ENCODE measurements around the gene TNFAIP3.

Gene TNFAIP3

DNA sequence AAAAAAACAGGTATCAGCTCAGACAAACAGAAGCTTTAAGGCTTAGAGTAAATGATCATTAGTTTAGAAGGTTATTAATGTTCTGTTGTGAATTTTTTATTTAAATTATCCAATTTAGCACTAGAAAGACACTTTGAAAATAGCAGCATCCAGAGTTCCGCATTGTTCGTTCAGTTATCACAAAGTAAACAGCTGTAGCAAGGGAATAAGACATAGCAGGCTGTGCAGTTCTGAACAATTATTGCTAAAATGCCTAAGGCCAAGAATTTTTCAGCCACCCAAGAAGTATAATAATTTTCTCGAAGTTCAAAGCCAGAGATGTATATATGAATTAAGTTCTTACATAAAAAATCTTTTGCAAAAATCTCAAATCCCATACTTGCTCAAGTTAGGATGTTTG, 8.0 kb upstream of the TNFAIP3 start:
- peaks cover 19% of the 10 kb centered on the region for H3K4me1 ChIP-seq (ENCODE audit: insufficient read depth, low read length)
- H3K79me2 ChIP-seq (ENCODE audit: insufficient read depth, low read length): peaks cover 30% of the 10 kb centered on the region
- H3K27me3 ChIP-seq (ENCODE audit: insufficient read depth, low read length, poor library complexity): no peaks in the 10 kb centered on the region
- H3K27ac ChIP-seq (ENCODE audit: low read length): no peak overlapping the region
- H3K36me3 ChIP-seq (ENCODE audit: insufficient read depth, low read length): peaks cover 50% of the 10 kb centered on the region
- no peaks in the 10 kb centered on the region for H4K20me1 ChIP-seq (ENCODE audit: insufficient read depth, low read length)
- H3K9ac ChIP-seq (ENCODE audit: low read depth, low read length): no peak overlapping the region
- no peak overlapping the region for H3K4me2 ChIP-seq (ENCODE audit: insufficient read depth, low read length)
- TF ChIP-seq, protein P1, sequence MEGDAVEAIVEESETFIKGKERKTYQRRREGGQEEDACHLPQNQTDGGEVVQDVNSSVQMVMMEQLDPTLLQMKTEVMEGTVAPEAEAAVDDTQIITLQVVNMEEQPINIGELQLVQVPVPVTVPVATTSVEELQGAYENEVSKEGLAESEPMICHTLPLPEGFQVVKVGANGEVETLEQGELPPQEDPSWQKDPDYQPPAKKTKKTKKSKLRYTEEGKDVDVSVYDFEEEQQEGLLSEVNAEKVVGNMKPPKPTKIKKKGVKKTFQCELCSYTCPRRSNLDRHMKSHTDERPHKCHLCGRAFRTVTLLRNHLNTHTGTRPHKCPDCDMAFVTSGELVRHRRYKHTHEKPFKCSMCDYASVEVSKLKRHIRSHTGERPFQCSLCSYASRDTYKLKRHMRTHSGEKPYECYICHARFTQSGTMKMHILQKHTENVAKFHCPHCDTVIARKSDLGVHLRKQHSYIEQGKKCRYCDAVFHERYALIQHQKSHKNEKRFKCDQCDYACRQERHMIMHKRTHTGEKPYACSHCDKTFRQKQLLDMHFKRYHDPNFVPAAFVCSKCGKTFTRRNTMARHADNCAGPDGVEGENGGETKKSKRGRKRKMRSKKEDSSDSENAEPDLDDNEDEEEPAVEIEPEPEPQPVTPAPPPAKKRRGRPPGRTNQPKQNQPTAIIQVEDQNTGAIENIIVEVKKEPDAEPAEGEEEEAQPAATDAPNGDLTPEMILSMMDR (IDR thresholded peaks at IDR 0.05; ENCODE audit: borderline replicate concordance, extremely low read depth, low read length, poor library complexity, severe bottlenecking): no peak
- TF ChIP-seq EZH2 (IDR thresholded peaks at IDR 0.05; ENCODE audit: borderline replicate concordance, low read depth, low read length, severe bottlenecking): no peak
- DNase-seq: no peak
- no peak for ATAC-seq (ENCODE audit: insufficient read depth, low read depth)
- no peak overlapping the region for H3K4me3 ChIP-seq (ENCODE audit: low read depth in 1 of 2, low read length in 2 of 2)
- no peaks in the 10 kb centered on the region for H3K9me3 ChIP-seq (ENCODE audit: insufficient read depth, low read length, severe bottlenecking)
- no peak overlapping the region for H2AFZ ChIP-seq (ENCODE audit: low read depth, low read length)

DNA sequence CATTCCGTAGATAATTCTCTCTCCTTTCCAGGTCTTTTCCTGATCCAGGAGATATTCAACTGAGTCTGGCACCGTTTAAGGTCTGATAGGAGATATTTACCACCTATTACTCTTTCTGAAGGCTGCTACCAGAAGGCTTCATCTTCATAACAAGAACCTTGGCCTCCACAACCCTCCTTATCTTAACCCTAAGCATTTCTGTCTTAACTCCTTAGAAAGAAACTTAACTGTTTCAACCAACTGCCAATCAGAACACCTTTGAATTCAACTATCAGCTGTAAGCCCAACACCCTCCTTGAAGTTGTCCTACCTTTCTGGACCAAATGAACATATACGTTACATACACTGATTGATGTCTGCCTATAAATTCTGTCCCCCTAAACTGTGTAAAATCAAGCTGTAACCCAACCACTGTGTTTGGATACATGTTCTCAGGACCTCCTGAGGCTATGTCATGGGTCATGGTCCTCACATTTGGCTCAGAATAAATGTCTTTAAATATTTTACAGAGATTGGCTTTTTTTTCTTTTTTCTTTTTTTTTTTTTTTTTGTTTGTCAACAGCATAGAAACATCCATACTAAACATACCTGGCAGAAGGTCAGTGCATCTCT, 6.6 kb upstream of the TNFAIP3 start:
- peaks cover 43% of the 10 kb centered on the region for H3K79me2 ChIP-seq (ENCODE audit: insufficient read depth, low read length)
- ATAC-seq (ENCODE audit: insufficient read depth, low read depth) (no peak), DNase-seq (no peak)
- no peak for TF ChIP-seq EZH2 (IDR thresholded peaks at IDR 0.05; ENCODE audit: borderline replicate concordance, low read depth, low read length, severe bottlenecking)
- TF ChIP-seq, protein P1 (IDR thresholded peaks at IDR 0.05; ENCODE audit: borderline replicate concordance, extremely low read depth, low read length, poor library complexity, severe bottlenecking): no peak
- no peak overlapping the region for H2AFZ ChIP-seq (ENCODE audit: low read depth, low read length)
- no peak overlapping the region for H3K9ac ChIP-seq (ENCODE audit: low read depth, low read length)
- H3K27me3 ChIP-seq (ENCODE audit: insufficient read depth, low read length, poor library complexity): no peaks in the 10 kb centered on the region
- H3K9me3 ChIP-seq (ENCODE audit: insufficient read depth, low read length, severe bottlenecking): no peaks in the 10 kb centered on the region
- no peak overlapping the region for H3K27ac ChIP-seq (ENCODE audit: low read length)
- H4K20me1 ChIP-seq (ENCODE audit: insufficient read depth, low read length): 0 out of 2 replicates have a peak, but pooled peaks cover 4% of the 10 kb centered on the region
- no peak overlapping the region for H3K4me2 ChIP-seq (ENCODE audit: insufficient read depth, low read length)
- H3K4me1 ChIP-seq (ENCODE audit: insufficient read depth, low read length): peaks cover 33% of the 10 kb centered on the region
- no peak overlapping the region for H3K4me3 ChIP-seq (ENCODE audit: low read depth in 1 of 2, low read length in 2 of 2)
- H3K36me3 ChIP-seq (ENCODE audit: insufficient read depth, low read length): peaks cover 62% of the 10 kb centered on the region

DNA sequence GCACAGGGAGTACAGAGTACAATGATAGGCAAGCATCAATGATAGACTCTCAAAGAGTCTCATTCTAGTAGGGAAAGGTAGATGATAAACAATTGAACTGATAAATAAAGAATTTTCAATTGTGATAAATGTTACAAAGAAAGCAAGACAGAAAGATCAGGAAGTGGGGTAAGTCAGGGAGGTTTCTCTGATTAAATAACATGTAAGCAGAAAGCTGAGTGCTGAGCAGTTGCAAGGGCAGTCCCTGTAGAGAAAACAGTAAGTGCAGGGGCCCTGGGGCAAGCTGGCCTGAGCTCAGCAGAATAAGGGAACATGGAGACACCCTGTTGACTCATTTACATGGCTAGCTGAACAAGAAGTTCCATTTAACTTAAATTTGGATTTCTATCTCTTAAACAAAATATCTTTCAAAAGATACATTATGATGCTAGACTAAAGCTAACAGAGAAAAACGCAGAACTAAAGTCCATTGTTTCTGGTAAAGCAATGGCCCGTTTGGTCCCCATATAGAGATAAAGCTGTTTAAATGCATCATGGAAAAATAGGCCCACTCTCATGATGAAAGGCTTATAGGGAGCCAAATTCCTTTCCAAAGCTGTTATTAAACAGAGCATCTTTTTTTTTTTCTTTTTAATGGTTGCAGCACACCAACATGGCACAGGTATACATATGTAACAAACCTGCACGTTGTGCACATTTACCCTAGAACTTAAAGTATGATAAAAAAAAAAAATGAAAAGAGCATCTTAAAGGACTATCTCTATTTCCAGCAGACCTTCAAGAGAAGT, 5.3 kb upstream of the TNFAIP3 start:
- Histone ChIP-seq H3K27ac (ENCODE audit: low read length) (no peak overlapping the region), H3K4me1 (ENCODE audit: insufficient read depth, low read length) (peaks cover 42% of the 10 kb centered on the region), H3K36me3 (ENCODE audit: insufficient read depth, low read length) (peaks cover 56% of the 10 kb centered on the region), H3K9me3 (ENCODE audit: insufficient read depth, low read length, severe bottlenecking) (no peaks in the 10 kb centered on the region), H3K4me2 (ENCODE audit: insufficient read depth, low read length) (peak overlapping the region; percentile 31; the same call in 1 of the 2 replicates), H4K20me1 (ENCODE audit: insufficient read depth, low read length) (0 out of 2 replicates have a peak, but pooled peaks cover 4% of the 10 kb centered on the region), H3K79me2 (ENCODE audit: insufficient read depth, low read length) (peaks cover 56% of the 10 kb centered on the region), H2AFZ (ENCODE audit: low read depth, low read length) (no peak overlapping the region), H3K27me3 (ENCODE audit: insufficient read depth, low read length, poor library complexity) (no peaks in the 10 kb centered on the region), H3K4me3 (ENCODE audit: low read depth in 1 of 2, low read length in 2 of 2) (no peak overlapping the region), H3K9ac (ENCODE audit: low read depth, low read length) (no peak overlapping the region)
- ATAC-seq (ENCODE audit: insufficient read depth, low read depth) (no peak), DNase-seq (no peak)
- TF ChIP-seq, protein P1 (IDR thresholded peaks at IDR 0.05; ENCODE audit: borderline replicate concordance, extremely low read depth, low read length, poor library complexity, severe bottlenecking): no peak
- TF ChIP-seq EZH2 (IDR thresholded peaks at IDR 0.05; ENCODE audit: borderline replicate concordance, low read depth, low read length, severe bottlenecking): no peak
